ENCODE data around the gene PRR19.

PRR19 gene

DNA sequence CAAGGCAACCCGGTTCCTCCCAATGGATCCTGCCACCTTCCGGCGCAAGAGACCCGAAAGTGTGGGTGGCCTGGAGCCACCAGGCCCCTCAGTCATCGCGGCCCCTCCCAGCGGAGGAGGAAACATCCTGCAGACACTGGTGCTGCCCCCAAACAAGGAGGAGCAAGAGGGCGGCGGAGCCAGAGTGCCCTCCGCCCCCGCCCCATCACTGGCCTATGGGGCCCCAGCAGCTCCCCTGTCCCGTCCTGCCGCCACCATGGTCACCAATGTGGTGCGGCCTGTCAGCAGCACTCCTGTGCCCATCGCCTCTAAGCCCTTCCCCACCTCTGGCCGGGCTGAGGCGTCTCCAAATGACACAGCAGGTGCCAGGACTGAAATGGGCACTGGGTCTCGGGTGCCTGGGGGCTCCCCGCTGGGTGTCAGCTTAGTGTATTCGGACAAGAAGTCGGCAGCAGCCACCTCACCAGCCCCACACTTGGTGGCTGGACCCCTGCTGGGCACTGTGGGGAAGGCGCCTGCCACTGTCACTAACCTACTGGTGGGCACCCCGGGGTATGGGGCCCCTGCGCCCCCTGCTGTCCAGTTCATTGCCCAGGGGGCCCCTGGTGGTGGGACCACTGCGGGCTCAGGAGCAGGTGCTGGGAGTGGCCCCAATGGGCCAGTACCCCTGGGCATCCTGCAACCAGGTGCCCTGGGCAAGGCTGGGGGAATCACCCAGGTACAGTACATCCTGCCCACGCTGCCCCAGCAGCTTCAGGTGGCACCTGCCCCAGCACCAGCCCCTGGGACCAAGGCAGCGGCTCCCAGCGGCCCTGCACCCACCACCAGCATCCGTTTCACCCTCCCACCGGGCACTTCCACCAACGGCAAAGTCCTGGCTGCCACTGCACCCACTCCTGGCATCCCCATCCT lies 11.2 kb upstream of the PRR19 start:
- no CpG with 5 or more reads among the region's 31 CpGs for WGBS (ENCODE audit: extremely low coverage, insufficient coverage, insufficient read length)
- Histone ChIP-seq H3K18ac (ENCODE audit: low read length) (no peak overlapping the region), H2AFZ (ENCODE audit: insufficient read depth, low read length, poor library complexity) (no peak overlapping the region), H3K4ac (ENCODE audit: low read depth, low read length) (no peak overlapping the region), H4K8ac (ENCODE audit: low read depth, low read length) (no peak overlapping the region), H3K23ac (ENCODE audit: low read length) (no peak overlapping the region), H3K36me3 (ENCODE audit: control insufficient read depth in 1 of 2, insufficient read depth in 2 of 2, low read length in 2 of 2) (peaks cover 88 to 93% of the 10 kb centered on the region in 2 experiments), H2BK120ac (ENCODE audit: insufficient read depth, low read length, poor library complexity) (no peak overlapping the region), H2BK12ac (ENCODE audit: low read length) (no peak overlapping the region), H3K4me3 (ENCODE audit: low read depth, low read length) (no peak overlapping the region), H2AK5ac (ENCODE audit: low read length) (no peak overlapping the region), H3K9ac (ENCODE audit: low read length) (no peak overlapping the region), H3K79me1 (ENCODE audit: low read length) (no peaks in the 10 kb centered on the region), H3K14ac (ENCODE audit: low read length) (no peak overlapping the region), H3K9me3 (ENCODE audit: insufficient read depth, low read depth, low read length) (peaks cover 3% of the 10 kb centered on the region), H3K27me3 (ENCODE audit: insufficient read depth, low read length) (no peaks in the 10 kb centered on the region), H3K27ac (ENCODE audit: low read depth, low read length) (no peak overlapping the region), H3K4me1 (ENCODE audit: control insufficient read depth in 1 of 2, insufficient read depth in 2 of 2, low read length in 2 of 2) (peaks cover 5% of the 10 kb centered on the region in 2 experiments), H2BK5ac (ENCODE audit: low read depth, low read length, poor library complexity) (no peak overlapping the region), H4K12ac (ENCODE audit: low read depth, low read length) (no peak overlapping the region), H3K79me2 (ENCODE audit: control insufficient read depth, insufficient read depth, low read length, poor library complexity) (peaks cover 2% of the 10 kb centered on the region), H4K91ac (ENCODE audit: low read depth, low read length) (no peak overlapping the region), H3K4me2 (ENCODE audit: low read length) (no peak overlapping the region)
- DNase-seq: peak in 1 of 2 donors; percentile 34

DNA sequence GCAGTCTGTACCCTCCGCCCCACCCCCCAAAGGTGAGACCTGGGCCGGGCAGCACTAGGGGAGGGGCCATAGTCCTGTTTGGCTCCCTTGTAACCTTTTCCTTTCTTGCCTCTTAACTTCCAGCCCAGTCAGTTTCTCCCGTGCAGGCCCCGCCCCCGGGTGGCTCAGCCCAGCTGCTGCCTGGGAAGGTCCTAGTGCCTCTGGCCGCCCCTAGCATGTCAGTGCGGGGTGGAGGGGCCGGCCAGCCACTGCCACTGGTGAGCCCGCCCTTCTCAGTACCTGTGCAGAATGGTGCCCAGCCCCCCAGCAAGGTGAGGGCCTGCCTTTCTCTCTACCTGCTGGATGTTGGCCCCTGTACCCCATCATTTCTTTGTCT lies 10.5 kb upstream of the PRR19 start:
- Histone ChIP-seq H3K4me2 (ENCODE audit: low read length) (no peak overlapping the region), H3K9ac (ENCODE audit: low read length) (no peak overlapping the region), H2BK120ac (ENCODE audit: insufficient read depth, low read length, poor library complexity) (no peak overlapping the region), H3K18ac (ENCODE audit: low read length) (no peak overlapping the region), H3K4ac (ENCODE audit: low read depth, low read length) (no peak overlapping the region), H3K27ac (ENCODE audit: low read depth, low read length) (no peak overlapping the region), H3K23ac (ENCODE audit: low read length) (no peak overlapping the region), H3K27me3 (ENCODE audit: insufficient read depth, low read length) (no peaks in the 10 kb centered on the region), H3K36me3 (ENCODE audit: control insufficient read depth in 1 of 2, insufficient read depth in 2 of 2, low read length in 2 of 2) (peaks cover 84 to 91% of the 10 kb centered on the region in 2 experiments), H2BK12ac (ENCODE audit: low read length) (no peak overlapping the region), H4K8ac (ENCODE audit: low read depth, low read length) (no peak overlapping the region), H3K79me2 (ENCODE audit: control insufficient read depth, insufficient read depth, low read length, poor library complexity) (no peaks in the 10 kb centered on the region), H4K12ac (ENCODE audit: low read depth, low read length) (no peak overlapping the region), H2AFZ (ENCODE audit: insufficient read depth, low read length, poor library complexity) (no peak overlapping the region), H3K4me3 (ENCODE audit: low read depth, low read length) (no peak overlapping the region), H3K9me3 (ENCODE audit: insufficient read depth, low read depth, low read length) (peaks cover 3% of the 10 kb centered on the region), H2BK5ac (ENCODE audit: low read depth, low read length, poor library complexity) (no peak overlapping the region), H3K79me1 (ENCODE audit: low read length) (no peaks in the 10 kb centered on the region), H2AK5ac (ENCODE audit: low read length) (no peak overlapping the region), H3K4me1 (ENCODE audit: control insufficient read depth in 1 of 2, insufficient read depth in 2 of 2, low read length in 2 of 2) (no peaks in the 10 kb centered on the region), H4K91ac (ENCODE audit: low read depth, low read length) (no peak overlapping the region), H3K14ac (ENCODE audit: low read length) (no peak overlapping the region)
- WGBS (ENCODE audit: extremely low coverage, insufficient coverage, insufficient read length): no CpG with 5 or more reads among the region's 9 CpGs
- DNase-seq: peak; percentile 34 to 35

DNA sequence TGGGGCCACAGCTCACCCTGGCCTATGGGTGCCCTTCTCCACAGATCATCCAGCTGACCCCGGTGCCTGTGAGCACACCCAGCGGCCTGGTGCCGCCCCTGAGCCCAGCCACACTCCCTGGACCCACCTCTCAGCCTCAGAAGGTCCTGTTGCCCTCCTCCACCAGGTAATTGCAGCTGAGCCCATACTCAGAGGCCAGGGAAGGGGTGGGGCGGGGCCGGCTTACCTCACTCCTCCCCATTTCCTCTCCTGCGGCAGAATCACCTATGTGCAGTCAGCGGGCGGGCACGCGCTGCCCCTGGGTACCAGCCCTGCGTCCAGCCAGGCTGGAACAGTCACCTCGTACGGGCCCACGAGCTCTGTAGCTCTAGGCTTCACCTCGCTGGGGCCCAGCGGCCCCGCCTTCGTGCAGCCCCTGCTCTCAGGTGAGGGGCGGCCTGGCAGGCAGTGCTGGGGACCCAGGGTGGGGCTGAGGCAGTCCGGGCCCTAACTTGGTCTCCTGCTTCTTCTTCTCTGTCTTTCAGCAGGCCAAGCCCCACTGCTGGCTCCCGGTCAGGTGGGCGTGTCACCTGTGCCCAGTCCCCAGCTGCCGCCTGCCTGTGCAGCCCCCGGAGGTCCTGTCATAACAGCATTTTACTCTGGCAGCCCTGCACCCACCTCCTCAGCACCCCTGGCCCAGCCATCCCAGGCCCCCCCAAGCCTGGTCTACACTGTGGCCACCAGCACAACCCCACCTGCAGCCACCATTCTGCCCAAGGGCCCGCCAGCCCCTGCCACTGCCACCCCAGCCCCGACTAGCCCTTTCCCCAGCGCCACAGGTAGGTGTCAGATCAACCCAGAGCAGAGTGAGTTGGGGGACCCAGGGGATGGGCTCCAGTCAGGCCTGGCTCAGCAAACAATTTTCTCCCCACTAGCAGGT lies 9.6 kb upstream of the PRR19 start:
- no peak overlapping the region for H4K91ac ChIP-seq (ENCODE audit: low read depth, low read length)
- no peak overlapping the region for H3K27ac ChIP-seq (ENCODE audit: low read depth, low read length)
- no peak overlapping the region for H3K9ac ChIP-seq (ENCODE audit: low read length)
- no peak overlapping the region for H2BK5ac ChIP-seq (ENCODE audit: low read depth, low read length, poor library complexity)
- H3K4me2 ChIP-seq (ENCODE audit: low read length): no peak overlapping the region
- no peak overlapping the region for H4K8ac ChIP-seq (ENCODE audit: low read depth, low read length)
- no peak for DNase-seq
- H2AFZ ChIP-seq (ENCODE audit: insufficient read depth, low read length, poor library complexity): no peak overlapping the region
- no peak overlapping the region for H4K12ac ChIP-seq (ENCODE audit: low read depth, low read length)
- H3K79me2 ChIP-seq (ENCODE audit: control insufficient read depth, insufficient read depth, low read length, poor library complexity): no peaks in the 10 kb centered on the region
- no peak overlapping the region for H3K4me3 ChIP-seq (ENCODE audit: low read depth, low read length)
- H3K4me1 ChIP-seq (ENCODE audit: control insufficient read depth in 1 of 2, insufficient read depth in 2 of 2, low read length in 2 of 2): no peaks in the 10 kb centered on the region
- H3K36me3 ChIP-seq (ENCODE audit: control insufficient read depth in 1 of 2, insufficient read depth in 2 of 2, low read length in 2 of 2): peaks cover 85 to 92% of the 10 kb centered on the region in 2 experiments
- no peak overlapping the region for H2BK12ac ChIP-seq (ENCODE audit: low read length)
- no peak overlapping the region for H3K4ac ChIP-seq (ENCODE audit: low read depth, low read length)
- no peak overlapping the region for H2BK120ac ChIP-seq (ENCODE audit: insufficient read depth, low read length, poor library complexity)
- no peak overlapping the region for H3K14ac ChIP-seq (ENCODE audit: low read length)
- H3K9me3 ChIP-seq (ENCODE audit: insufficient read depth, low read depth, low read length): peaks cover 3% of the 10 kb centered on the region
- no peak overlapping the region for H3K23ac ChIP-seq (ENCODE audit: low read length)
- no peaks in the 10 kb centered on the region for H3K27me3 ChIP-seq (ENCODE audit: insufficient read depth, low read length)
- no CpG with 5 or more reads among the region's 27 CpGs for WGBS (ENCODE audit: extremely low coverage, insufficient coverage, insufficient read length)
- no peak overlapping the region for H2AK5ac ChIP-seq (ENCODE audit: low read length)
- no peak overlapping the region for H3K18ac ChIP-seq (ENCODE audit: low read length)
- no peaks in the 10 kb centered on the region for H3K79me1 ChIP-seq (ENCODE audit: low read length)

DNA sequence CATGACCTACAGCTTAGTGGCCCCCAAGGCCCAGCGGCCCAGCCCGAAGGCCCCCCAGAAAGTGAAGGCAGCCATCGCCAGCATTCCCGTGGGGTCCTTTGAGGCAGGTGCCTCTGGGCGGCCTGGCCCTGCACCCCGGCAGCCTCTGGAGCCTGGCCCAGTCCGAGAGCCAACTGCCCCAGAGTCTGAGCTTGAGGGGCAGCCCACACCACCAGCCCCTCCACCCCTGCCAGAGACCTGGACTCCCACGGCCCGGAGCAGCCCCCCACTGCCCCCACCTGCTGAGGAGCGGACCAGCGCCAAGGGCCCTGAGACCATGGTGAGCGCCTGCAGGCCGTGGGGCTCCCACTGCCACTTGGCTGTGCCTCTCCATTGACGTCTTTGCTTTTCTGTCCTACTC lies 9.0 kb upstream of the PRR19 start:
- no peaks in the 10 kb centered on the region for H3K4me1 ChIP-seq (ENCODE audit: control insufficient read depth in 1 of 2, insufficient read depth in 2 of 2, low read length in 2 of 2)
- H3K9ac ChIP-seq (ENCODE audit: low read length): no peak overlapping the region
- H3K4me2 ChIP-seq (ENCODE audit: low read length): no peak overlapping the region
- H3K4me3 ChIP-seq (ENCODE audit: low read depth, low read length): no peak overlapping the region
- H3K36me3 ChIP-seq (ENCODE audit: control insufficient read depth in 1 of 2, insufficient read depth in 2 of 2, low read length in 2 of 2): peaks cover 81 to 85% of the 10 kb centered on the region in 2 experiments
- no peaks in the 10 kb centered on the region for H3K27me3 ChIP-seq (ENCODE audit: insufficient read depth, low read length)
- no peak overlapping the region for H2BK120ac ChIP-seq (ENCODE audit: insufficient read depth, low read length, poor library complexity)
- H2AFZ ChIP-seq (ENCODE audit: insufficient read depth, low read length, poor library complexity): no peak overlapping the region
- no peaks in the 10 kb centered on the region for H3K79me1 ChIP-seq (ENCODE audit: low read length)
- no peak overlapping the region for H2AK5ac ChIP-seq (ENCODE audit: low read length)
- no peak overlapping the region for H3K27ac ChIP-seq (ENCODE audit: low read depth, low read length)
- H2BK5ac ChIP-seq (ENCODE audit: low read depth, low read length, poor library complexity): no peak overlapping the region
- H4K12ac ChIP-seq (ENCODE audit: low read depth, low read length): no peak overlapping the region
- H2BK12ac ChIP-seq (ENCODE audit: low read length): no peak overlapping the region
- H3K4ac ChIP-seq (ENCODE audit: low read depth, low read length): no peak overlapping the region
- no peak overlapping the region for H3K14ac ChIP-seq (ENCODE audit: low read length)
- H4K91ac ChIP-seq (ENCODE audit: low read depth, low read length): no peak overlapping the region
- no peak overlapping the region for H4K8ac ChIP-seq (ENCODE audit: low read depth, low read length)
- H3K79me2 ChIP-seq (ENCODE audit: control insufficient read depth, insufficient read depth, low read length, poor library complexity): no peaks in the 10 kb centered on the region
- H3K9me3 ChIP-seq (ENCODE audit: insufficient read depth, low read depth, low read length): peaks cover 3% of the 10 kb centered on the region
- H3K23ac ChIP-seq (ENCODE audit: low read length): no peak overlapping the region
- no peak overlapping the region for H3K18ac ChIP-seq (ENCODE audit: low read length)
- no peak for DNase-seq
- no CpG with 5 or more reads among the region's 14 CpGs for WGBS (ENCODE audit: extremely low coverage, insufficient coverage, insufficient read length)
